GM21825 (cell line): ENCODE measurements around the gene CARF.
"Not testable (repeated sequence)": the region's sequence is repeated elsewhere in the genome, so short reads cannot be mapped to it uniquely, and the experiment has no call there.

ENCODE experiments used
- ATAC-seq: cut with Tn5 transposase; IDR thresholded peaks from one replicate; pipeline ENCODE4 v1.9.1; 2021; ENCODE audit warnings: mild to moderate bottlenecking, moderate library complexity; ENCODE audit not compliant: unreplicated experiment

The CARF gene, protein sequence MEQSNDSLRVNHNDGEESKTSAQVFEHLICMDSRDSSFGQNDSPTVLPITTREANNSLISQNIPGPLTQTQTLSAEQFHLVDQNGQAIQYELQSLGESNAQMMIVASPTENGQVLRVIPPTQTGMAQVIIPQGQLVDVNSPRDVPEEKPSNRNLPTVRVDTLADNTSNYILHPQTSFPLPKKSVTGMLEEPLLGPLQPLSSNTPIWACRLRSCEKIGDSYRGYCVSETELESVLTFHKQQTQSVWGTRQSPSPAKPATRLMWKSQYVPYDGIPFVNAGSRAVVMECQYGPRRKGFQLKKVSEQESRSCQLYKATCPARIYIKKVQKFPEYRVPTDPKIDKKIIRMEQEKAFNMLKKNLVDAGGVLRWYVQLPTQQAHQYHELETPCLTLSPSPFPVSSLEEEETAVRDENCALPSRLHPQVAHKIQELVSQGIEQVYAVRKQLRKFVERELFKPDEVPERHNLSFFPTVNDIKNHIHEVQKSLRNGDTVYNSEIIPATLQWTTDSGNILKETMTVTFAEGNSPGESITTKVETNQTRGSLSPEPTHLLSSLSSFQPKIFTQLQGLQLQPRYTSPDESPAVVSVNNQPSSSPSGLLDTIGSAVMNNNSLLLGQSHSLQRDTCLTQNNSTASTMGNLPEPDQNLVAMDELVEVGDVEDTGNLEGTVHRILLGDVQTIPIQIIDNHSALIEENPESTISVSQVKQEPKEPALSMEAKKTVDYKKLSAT

DNA sequence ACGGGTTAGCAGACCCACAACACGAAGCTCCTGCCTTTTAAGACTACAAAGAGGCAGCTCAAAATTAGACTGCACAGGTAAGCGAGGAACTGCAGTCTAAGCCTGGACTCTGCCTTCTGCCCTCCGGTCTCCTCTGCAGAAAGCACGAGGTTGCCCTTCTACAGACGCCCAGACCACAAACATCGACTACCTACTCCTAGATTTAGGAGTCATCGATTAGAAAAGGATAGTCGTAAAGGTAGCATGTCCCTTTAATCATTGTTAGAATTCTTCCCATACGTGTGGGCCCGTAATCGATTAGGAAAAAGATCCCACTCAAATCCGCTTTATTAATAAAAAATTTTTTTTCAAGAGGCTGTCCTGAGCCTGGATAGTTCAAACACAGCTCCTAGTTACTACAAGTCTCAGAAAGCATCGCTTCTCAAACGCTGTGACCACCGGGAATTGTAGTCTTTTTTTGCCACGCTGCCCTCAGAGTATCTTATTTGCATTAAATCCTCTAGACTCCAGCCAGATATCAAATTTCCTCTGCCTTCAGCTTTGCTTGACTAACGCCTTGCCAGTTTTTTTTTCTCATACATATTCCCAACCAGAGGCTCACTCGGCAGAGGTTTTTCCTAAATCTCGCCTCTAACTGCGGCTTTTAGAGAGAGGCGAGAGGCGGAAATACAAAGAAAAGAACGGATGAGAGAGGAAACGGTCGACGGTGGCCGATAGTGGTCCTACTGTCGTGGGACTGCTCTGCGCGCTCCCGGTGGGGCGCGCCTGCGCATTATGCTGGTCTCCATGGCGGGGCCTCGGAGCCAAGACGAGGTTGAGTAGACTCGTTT, at the start of gene CARF, which contains the start of gene WDR12:
Gene CARF (plus strand): TSS at position 764 of the 830 bp plus-strand sequence. CDS start 29,628 bp downstream, outside the sequence.
Gene WDR12 (minus strand): TSS at position 162 of the 830 bp plus-strand sequence. CDS start 197 bp downstream, outside the sequence.
- ATAC-seq = peak; percentile 78

DNA sequence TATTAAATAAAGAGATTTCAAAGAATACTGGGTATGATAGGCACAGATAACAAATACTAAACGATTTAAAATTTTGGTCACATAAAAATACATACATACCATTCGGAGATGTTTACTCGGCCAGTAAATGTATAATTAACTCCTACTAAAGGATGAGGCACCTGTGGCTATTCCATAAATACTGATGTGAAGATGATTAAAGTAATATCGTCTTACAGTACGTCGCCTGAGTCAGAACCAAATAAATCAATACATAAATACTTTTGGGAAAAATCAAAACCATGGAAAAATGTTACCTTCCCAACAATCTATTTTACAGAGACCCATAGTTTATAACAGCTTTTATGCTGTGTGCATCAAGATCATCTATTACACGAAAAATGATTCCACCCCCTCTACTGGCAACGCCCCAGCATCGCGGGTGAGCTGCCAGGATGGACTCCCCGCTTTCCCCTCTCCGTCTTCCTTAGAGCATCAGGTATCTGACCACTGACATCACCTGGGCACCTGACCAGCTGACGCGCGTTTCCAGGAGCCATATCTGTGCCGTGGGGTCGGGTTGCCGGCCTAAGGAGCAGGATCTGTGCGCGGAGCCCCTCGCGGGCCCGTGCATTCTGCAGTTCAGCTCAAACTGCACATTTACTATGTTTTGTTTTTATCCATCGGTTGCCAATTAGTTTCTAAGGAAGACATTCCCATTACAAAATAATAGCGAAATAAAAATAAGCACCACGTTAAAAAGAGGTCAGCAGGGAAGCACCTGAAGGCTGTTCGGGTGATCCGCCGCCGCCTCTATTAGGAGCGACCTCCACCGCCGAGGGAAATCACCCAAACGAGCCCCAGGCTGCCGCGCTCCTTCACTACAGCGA, 41.4 kb upstream of the CARF start:
- peak; percentile 79 for ATAC-seq

DNA sequence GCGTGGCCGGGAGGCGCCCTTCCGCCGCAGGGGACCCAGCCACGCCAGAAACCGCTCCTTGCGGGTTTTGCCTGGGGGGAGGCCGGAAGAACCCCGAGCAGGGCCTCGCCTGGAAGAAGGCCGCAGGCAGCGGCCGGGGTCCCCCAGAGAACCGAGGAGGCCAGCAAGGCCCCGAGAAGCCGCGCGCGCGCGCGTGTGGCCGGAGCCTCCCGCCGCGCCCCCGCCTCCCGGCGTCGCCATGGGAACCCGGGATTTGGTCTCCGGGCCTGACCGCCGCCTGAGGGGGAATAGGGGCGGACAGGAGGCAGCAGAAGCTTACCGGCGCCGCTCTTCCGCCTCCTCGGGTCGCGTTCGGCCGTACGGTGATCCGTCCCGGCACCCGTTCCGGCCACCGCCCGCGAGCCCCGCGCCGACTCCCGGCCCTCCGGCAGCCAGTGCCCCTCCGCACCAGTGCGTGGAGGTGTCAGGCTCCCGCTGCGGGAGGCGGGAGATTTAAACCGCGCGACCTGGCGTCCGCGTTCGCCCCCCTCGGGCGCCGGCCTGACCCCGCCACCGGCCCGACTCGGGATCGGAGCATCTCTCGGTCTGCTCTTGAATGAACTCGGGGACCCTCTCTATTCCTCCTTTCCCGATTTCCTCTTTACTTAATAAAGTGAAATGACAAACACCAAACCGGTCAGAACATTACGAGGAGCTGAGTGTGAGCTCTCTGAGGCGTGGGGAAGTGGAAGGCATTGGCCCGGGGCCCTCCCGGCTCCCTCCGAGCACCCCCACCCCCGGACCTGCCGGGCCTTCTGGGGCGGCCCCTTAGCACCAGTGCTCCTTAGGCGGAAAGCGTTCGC, 40.6 kb upstream of the CARF start, which contains the start of gene ICA1L:
Gene ICA1L (minus strand): TSS at position 467 of the 842 bp plus-strand sequence. CDS start 42,757 bp downstream, outside the sequence.
- peak; percentile 49 for ATAC-seq

DNA sequence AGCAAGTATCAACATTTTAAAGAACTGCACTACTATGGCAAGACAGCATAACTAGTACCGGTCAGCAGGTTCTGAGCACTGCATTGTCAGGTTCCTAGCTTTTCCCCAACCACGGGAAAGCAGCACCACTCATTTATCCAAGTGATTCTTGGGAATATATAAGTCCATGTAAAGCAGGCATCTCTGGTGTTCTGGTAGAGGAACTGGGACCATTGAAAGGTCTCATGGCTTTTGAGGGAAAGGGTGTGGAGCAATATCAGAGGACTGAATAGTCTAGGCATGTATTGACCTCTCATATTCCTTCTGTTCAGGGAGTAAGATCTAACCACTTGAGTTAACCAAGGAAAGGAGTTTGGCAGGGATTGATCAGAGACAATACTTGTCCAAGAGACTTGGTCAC, 34.4 kb upstream of the CARF start:
- ATAC-seq = no peak

DNA sequence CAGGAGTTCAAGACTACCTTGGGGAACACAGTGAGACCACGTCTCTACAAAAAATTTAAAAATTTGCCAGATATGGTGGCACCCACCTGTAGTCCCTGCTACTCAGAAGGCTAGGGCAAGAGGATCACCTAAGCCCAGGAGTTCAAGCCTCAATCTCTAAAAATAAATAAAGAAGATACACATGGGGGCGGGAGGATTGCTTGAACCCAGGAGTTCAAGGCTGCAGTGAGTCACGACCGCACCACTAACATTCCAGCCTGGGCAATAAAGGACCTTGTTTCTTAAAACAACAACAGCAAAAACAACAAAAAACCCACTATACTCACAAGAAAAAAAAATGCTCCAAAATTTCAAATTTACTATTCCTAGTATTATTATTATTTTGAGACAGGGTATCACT, 30.5 kb upstream of the CARF start:
- no peak for ATAC-seq

DNA sequence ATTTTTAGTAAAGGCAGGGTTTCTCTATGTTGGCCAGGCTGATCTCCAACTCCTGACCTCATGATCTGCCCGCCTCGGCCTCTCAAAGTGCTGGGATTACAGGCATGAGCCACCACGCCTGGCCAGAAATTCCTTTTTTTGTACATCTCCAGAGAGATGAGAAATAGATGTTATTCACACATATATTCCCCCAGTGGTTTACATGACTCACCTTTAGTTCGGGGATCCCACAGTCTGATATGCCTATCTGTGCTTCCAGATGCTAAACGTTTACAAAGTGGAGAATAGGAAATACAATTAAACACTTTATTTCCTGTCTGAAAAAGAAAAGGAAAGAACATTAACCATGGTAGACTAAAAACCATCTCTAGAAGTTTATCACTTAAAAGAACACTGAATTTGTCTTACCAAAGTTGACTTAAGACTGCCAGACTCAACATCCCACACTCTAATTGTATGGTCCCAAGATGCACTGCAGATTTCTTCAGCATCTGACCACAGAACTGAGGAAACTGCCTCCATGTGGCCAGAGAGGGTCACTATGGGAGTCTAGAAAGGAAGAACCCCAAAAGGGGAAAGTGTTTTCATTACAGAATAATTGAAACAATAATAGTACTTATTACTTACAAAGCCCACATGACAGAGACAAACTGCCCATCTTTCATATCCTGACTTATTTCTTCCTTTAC, 27.9 kb upstream of the CARF start:
- no peak for ATAC-seq

DNA sequence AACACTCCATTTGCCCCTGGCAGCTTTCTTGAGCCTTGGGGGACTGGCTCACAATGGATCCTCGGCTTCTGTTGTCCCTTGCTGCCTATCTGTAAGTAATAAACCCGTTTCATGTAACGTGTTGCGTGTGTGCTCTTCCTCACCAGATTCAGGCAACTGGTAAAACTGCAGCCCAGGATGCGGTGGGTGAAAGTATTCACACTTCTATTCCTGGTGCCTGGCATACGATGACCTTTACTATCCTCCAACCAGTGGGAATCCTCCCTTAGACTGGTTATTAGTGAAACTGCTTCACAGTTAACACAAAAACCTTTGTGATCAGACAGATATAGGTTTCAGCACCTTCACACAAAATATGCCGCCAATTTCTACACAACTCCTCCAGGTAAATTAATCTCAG, 26.9 kb upstream of the CARF start:
- no peak for ATAC-seq

DNA sequence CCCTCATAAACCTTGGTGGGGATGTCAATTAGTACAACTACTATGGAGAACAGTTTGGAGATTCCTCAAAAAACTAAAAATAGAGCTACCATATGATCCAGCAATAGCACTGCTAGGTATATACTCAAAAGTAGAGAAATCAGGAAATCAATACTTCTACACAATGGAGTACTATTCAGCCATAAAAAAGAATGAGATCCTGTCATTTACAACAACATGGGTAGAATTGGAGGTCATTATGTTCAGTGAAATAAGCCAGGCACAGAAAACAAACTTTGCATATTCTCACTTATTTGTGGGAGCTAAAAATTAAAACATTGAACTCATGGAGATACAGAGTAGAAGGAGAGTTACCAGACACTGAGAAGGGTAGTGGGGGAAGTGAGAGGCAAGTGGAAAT, 6.6 kb upstream of the CARF start:
- not testable (repeated sequence) for ATAC-seq

DNA sequence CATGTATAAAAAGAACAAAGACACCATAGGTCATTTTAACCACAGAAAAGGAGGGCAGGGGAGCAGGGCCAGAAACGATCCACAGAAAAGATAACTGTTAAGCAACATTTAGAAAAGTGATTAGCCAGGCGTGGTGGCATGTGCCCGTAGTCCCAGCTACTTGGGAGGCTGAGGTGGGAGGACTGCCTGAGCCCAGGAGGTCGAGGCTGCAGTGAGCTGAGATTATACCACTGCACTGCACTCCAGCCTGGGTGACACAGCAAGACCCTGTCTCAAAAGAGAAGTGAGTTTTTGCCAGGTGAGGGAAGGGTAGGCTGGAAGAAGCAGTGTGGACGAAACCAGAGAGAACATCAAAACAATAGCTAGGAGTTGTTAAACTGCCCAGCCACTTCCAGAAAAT, 3.9 kb upstream of the CARF start:
- ATAC-seq = no peak

DNA sequence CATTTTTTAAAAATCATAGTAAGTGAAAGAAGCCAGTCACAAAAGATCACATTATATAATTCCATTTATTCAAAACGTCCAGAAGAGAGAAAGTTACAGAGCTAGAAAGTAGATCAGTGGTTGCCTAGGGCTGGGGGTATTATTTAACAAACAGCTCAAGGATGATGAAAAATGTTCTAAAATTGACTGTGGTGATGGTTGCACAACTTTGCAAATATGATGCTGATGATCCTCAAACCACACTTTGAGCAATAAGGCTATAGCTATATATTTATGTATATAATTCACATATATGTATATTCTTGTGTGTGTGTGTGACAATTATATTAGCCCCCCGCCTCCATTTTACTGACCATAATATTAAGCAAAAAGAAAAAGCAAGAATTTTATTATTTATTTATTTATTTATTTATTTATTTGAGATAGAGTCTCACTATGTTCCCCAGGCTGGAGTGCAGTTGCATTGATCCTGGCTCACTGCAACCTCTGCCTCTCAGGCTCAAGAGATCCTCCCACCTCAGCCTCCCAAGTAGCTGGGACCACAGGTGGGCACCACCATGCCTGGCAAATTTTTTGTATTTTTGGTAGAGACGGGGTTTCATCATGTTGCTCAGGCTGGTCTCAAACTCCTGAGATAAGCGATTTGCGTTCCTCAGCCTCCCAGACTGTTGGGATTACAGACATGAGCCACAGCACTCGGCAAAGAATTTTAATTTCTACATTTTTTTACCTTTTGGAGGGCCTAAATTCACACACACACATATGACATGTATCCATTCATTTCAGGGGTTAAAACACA, 2.5 kb upstream of the CARF start:
- ATAC-seq = no peak

DNA sequence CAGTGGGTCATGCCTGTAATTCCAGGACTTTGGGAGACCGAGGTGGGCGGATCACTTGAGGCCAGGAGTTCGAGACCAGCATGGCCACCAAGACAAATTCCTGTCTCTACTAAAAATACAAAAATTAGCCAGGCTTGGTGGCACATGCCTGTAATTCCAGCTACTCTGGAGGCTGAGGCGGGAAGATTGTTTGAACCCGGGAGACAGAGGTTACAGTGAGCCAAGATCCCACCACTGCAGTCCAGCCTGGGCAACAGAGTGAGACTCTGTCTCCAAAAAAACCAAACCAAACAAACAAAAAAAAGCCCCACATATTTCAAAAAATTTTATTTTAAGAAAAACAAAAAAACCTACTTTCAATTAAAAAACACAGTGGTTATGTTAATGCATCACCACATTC, 1.8 kb upstream of the CARF start:
- ATAC-seq = not testable (repeated sequence)

DNA sequence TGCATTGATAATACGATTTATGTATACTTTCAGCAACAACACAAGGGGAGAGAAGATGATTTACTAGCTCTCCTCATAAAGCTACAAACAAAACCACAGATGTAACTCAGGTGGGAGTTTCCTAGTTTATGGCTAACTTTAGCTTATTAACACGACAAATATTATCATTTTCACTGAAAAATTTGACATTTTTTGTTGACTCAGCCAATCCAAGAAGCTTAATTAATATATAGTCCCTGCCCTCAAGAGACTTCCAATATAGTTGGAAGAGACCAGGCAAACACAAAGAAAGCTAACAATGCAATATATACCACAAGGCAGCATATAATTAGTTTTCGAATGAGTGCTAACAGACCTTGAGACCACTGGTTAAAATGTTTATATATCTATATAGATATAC, 1.4 kb upstream of the CARF start:
- no peak for ATAC-seq

DNA sequence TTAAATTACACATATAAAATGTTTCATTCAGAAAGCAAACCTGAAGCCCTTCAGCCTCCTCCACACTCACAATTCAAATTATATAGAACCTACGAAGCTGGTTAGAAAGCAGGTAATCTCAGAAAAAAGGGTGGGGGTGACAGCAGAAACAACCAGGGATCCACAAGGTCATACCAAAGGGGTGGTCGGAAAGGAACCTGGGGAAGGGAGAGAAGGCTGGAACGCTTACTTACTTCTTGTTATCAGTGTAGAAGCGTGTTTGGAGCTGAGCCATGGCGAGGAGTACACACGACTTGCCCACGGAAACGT, 918 bp upstream of the CARF start:
- no peak for ATAC-seq

DNA sequence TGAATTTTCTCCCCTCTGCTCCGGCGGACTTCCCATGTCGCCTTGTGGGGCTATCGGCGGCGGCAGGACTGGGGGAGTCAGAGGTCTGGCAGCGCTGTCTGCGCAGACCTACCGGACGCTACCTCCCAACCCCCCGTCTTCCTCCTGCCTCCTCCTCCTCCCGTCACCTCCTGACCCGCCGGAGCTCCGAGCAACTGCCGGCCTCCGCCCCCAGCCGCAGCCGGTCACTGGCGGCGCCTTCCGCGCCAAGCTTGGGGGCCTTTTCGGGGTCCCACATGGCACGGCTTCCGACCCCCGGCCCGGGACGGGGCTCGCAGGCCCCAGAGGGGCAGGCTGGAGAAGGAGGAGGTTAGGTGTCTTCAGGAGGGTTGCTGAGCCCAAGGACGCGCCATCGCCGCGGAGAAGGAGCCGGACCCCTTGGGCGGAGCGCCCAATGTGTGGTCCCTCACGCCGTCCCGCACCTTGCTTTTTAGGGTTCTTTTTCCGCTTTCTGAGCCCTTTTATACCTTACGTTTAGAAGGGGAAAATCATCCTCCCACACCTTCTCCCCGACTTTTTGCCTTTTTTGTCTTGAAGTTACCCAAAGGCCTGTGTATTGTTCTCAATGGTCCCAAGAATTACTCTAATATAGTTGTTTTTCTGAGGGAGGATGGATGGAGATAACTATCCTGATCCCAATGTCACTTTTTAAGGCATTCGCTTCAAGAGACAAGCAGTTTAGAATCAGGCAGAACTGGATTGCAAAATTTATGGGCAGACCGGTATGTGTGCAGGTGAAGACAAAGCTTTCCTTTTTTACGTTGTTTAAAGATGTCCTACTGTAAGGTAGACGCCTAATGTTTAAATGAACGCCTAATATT, 497 bp downstream of the CARF start:
- peak; percentile 53 for ATAC-seq

DNA sequence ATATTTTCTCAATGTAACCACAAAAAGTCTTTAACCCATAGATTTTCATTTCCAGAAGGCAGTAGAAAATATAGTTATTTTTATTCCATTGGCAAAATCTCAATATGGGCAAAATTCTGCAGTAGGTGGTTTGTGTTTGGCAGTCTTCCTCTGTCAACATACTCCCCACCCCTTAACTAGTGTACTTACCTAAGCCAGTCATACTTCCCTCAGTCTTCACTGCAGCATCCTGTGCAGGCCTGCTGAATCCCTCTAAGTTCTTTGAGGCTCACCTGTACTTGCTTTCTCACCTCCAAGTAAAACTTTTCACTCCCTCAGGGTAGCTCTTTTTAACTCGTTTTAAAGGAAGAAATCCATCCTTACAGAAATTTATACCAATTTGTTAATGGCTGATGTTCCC, 6.8 kb downstream of the CARF start:
- no peak for ATAC-seq

DNA sequence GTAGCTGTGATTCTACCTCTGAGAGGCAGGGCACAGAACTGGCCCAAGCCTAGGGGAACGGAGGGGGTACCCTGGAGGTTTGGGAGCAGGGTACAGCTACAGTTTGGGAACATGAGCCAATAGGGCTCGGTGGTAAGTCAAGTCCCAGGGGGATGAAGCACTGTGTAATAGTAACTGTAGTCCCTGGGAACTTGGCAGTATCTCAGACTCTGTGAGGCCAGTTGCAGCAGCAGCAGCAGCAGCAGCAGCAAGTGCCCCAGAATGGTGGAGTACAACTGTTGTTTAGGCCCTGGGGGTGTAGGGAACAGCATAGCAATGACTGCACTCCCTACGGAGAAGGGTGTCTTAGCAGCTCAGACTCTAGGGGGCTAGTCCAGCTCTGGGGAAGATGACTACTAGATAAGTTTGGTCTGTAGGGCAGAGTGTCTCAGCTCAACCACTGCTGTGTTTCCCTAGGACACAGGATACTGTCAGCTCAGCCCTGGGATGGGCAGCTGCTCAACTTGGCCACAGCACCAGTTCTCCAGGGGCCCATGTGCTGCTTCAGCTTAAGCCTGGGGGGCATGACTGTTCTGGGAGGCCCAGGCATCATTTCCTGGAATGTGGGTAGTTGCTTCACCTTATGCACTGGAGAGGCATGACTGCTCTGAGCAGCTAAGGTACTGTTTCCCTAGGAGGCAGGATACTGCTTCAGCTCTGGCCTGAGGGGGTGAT, 20.5 kb downstream of the CARF start:
- ATAC-seq = no peak

DNA sequence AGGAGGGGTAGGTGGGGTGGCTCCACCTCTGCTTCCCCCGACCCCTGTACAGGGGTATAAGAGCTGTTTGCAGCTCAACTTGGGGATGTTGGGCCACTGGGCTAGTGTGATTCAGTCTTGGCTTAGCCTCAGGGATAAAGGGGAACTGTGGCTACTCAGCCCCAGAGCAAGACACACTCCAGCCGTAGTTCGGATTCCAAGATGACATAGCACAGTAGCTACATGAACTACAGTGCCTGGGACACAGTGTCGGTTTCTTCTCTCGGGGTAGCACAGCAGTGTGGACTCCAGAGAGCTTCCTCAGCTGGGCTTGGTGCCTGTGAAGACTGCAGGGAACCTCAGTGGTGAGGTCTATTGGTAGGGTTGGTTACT, 21.1 kb downstream of the CARF start:
- no peak for ATAC-seq
